Activated T-helper 2 cell treated with anti-CD3 and anti-CD28 coated beads, Interferon-gamma antibody, Interleukin-2, Interleukin-4, amounts not matched to agents 10 μg/mL and 5 μg/mL and 100 μg/mL, durations not matched to agents 14 hours and 24 hours and 36 hours (primary cell): ENCODE results near the gene N4BP2L1. TPM values are rescaled to one million over a fixed set of nuclear protein-coding genes. Genes with fewer than 3 reads are reported as not detected.
A peak's percentile ranks its signal among the peaks of the same experiment; 100 is the strongest.

Experiments used
- DNase-seq: peaks from one replicate; pipeline ENCODE4 v3.0.0; 2021; ENCODE audit warnings: low spot score
- H3K27ac Mint-ChIP-seq: one replicate; pipeline ENCODE4 v1.8.0; 2021; ENCODE audit warnings: mixed read lengths
- H3K27me3 Mint-ChIP-seq: one replicate; pipeline ENCODE4 v1.8.0; 2021; ENCODE audit warnings: low read depth, mixed read lengths
- H3K36me3 Mint-ChIP-seq: one replicate; pipeline ENCODE4 v1.8.0; 2021; ENCODE audit warnings: low read depth, mixed read lengths
- H3K4me1 Mint-ChIP-seq: one replicate; pipeline ENCODE4 v1.8.0; 2021; ENCODE audit warnings: low read depth, mixed read lengths
- H3K4me3 Mint-ChIP-seq: one replicate; pipeline ENCODE4 v1.8.0; 2021; ENCODE audit warnings: low read depth, mild to moderate bottlenecking, moderate library complexity, mixed read lengths
- H3K9me3 Mint-ChIP-seq: one replicate; pipeline ENCODE4 v1.8.0; 2021; ENCODE audit warnings: mixed read lengths
- intact Hi-C: fragments of 100-400 bp; cut with micrococcal nuclease; formaldehyde crosslinking; loops from one replicate; pipeline ENCODE4 v1.15.1; 2023
- total RNA-seq: library from RNA; stranded (reverse); gene quantifications from 2 replicates; pipeline ENCODE4 v1.2.3, GENCODE V29; 2022

Gene N4BP2L1
- total RNA-seq, 1 donor from 2014 or later, result 28.6 TPM

GRCh38 chr13:32428581-32429432 is 877 bp upstream of the N4BP2L1 start:
- H3K27ac Mint-ChIP-seq, result peak overlapping the region; percentile 89

GRCh38 chr13:32426990-32427851 is 709 bp downstream of the N4BP2L1 start:
- H3K27me3 Mint-ChIP-seq, result no peaks in the 10 kb centered on the region
- peaks cover 36% of the 10 kb centered on the region for H3K4me1 Mint-ChIP-seq
- DNase-seq, result peak; percentile 54
- peaks cover 7% of the 10 kb centered on the region for H3K9me3 Mint-ChIP-seq
- intact Hi-C loops, result loop anchor here (1.0 to 10.0 kb wide), 6 partner anchors 111 to 512 kb away; partner anchors contain the start of genes BRCA2, FRY, N4BP2L2 and ZAR1L
- peaks cover 43% of the 10 kb centered on the region for H3K36me3 Mint-ChIP-seq
- H3K27ac Mint-ChIP-seq, result peak overlapping the region; percentile 100
- peak overlapping the region; percentile 98 for H3K4me3 Mint-ChIP-seq

More at GRCh38 chr13:32428581-32429432, 877 bp upstream of the N4BP2L1 start:
- peaks cover 35% of the 10 kb centered on the region for H3K4me1 Mint-ChIP-seq
- peak overlapping the region; percentile 80 for H3K4me3 Mint-ChIP-seq
- DNase-seq, result no peak
- intact Hi-C loops, result loop anchor here (2.0 to 10.0 kb wide), 6 partner anchors 102 to 1250 kb away; partner anchors contain the start of genes FRY and PDS5B
- no peaks in the 10 kb centered on the region for H3K9me3 Mint-ChIP-seq
- H3K36me3 Mint-ChIP-seq, result peaks cover 29% of the 10 kb centered on the region
- no peaks in the 10 kb centered on the region for H3K27me3 Mint-ChIP-seq

- no peaks in the 10 kb centered on the region for H3K27me3 Mint-ChIP-seq
- H3K9me3 Mint-ChIP-seq, result peaks cover 11% of the 10 kb centered on the region
- peaks cover 36% of the 10 kb centered on the region for H3K4me1 Mint-ChIP-seq
- peak overlapping the region; percentile 98 for H3K4me3 Mint-ChIP-seq
- DNase-seq, result peak; percentile 47
- peaks cover 51% of the 10 kb centered on the region for H3K36me3 Mint-ChIP-seq
- peak overlapping the region; percentile 100 for H3K27ac Mint-ChIP-seq
- intact Hi-C loops, result loop anchor here (1.0 to 10.0 kb wide), 6 partner anchors 111 to 512 kb away; partner anchors contain the start of genes BRCA2, FRY, N4BP2L2 and ZAR1L
Measured at GRCh38 chr13:32426191-32426989, 1.5 kb downstream of the N4BP2L1 start.

GRCh38 chr13:32425158-32425557 is 2.8 kb downstream of the N4BP2L1 start:
- no peak for DNase-seq
- Mint-ChIP-seq H3K27me3 (no peaks in the 10 kb centered on the region), H3K27ac (peak overlapping the region; percentile 36), H3K4me1 (peaks cover 34% of the 10 kb centered on the region), H3K4me3 (peak overlapping the region; percentile 98), H3K9me3 (peaks cover 19% of the 10 kb centered on the region), H3K36me3 (peaks cover 62% of the 10 kb centered on the region)
- intact Hi-C loops, result loop anchor here (5.0 to 10.0 kb wide), 3 partner anchors 393 to 510 kb away; partner anchors contain the start of gene FRY

GRCh38 chr13:32423592-32423991 is 4.3 kb downstream of the N4BP2L1 start:
- peaks cover 27% of the 10 kb centered on the region for H3K4me1 Mint-ChIP-seq
- intact Hi-C loops, result loop anchor here (10.0 kb wide), 1 partner anchor 509 kb away; no protein-coding TSS in a partner anchor
- H3K9me3 Mint-ChIP-seq, result peaks cover 31% of the 10 kb centered on the region
- no peak for DNase-seq
- H3K27me3 Mint-ChIP-seq, result no peaks in the 10 kb centered on the region
- H3K36me3 Mint-ChIP-seq, result peaks cover 75% of the 10 kb centered on the region
- no peak overlapping the region for H3K27ac Mint-ChIP-seq
- H3K4me3 Mint-ChIP-seq, result no peak overlapping the region

- Mint-ChIP-seq H3K27ac (no peak overlapping the region), H3K36me3 (peaks cover 77% of the 10 kb centered on the region), H3K9me3 (peaks cover 43% of the 10 kb centered on the region), H3K4me3 (no peak overlapping the region), H3K27me3 (no peaks in the 10 kb centered on the region), H3K4me1 (peaks cover 12% of the 10 kb centered on the region)
- no peak for DNase-seq
- intact Hi-C loops, result loop anchor here (10.0 kb wide), 1 partner anchor 505 kb away; no protein-coding TSS in a partner anchor
Measured at GRCh38 chr13:32419862-32420261, 8.1 kb downstream of the N4BP2L1 start.

- intact Hi-C loops, result no loop called here
- DNase-seq, result no peak
- Mint-ChIP-seq H3K4me3 (no peak overlapping the region), H3K27me3 (no peaks in the 10 kb centered on the region), H3K36me3 (peaks cover 61% of the 10 kb centered on the region), H3K4me1 (peaks cover 2% of the 10 kb centered on the region), H3K9me3 (peaks cover 41% of the 10 kb centered on the region), H3K27ac (no peak overlapping the region)
Measured at GRCh38 chr13:32417995-32418394, 9.9 kb downstream of the N4BP2L1 start.

GRCh38 chr13:32415019-32415418 is 12.9 kb downstream of the N4BP2L1 start:
- Mint-ChIP-seq H3K36me3 (peaks cover 36% of the 10 kb centered on the region), H3K4me1 (peaks cover 2% of the 10 kb centered on the region), H3K27ac (no peak overlapping the region), H3K9me3 (peaks cover 22% of the 10 kb centered on the region), H3K27me3 (no peaks in the 10 kb centered on the region), H3K4me3 (no peak overlapping the region)
- intact Hi-C loops, result no loop called here
- DNase-seq, result no peak

- peaks cover 18% of the 10 kb centered on the region for H3K9me3 Mint-ChIP-seq
Measured at GRCh38 chr13:32414580-32414979, 13.3 kb downstream of the N4BP2L1 start.

GRCh38 chr13:32413284-32413683 is 14.6 kb downstream of the N4BP2L1 start:
- Mint-ChIP-seq H3K4me1 (peaks cover 9% of the 10 kb centered on the region), H3K9me3 (peaks cover 8% of the 10 kb centered on the region), H3K27ac (no peak overlapping the region), H3K4me3 (no peak overlapping the region), H3K27me3 (no peaks in the 10 kb centered on the region), H3K36me3 (peaks cover 31% of the 10 kb centered on the region)
- no peak for DNase-seq
- intact Hi-C loops, result no loop called here

More at GRCh38 chr13:32414580-32414979, 13.3 kb downstream of the N4BP2L1 start:
- Mint-ChIP-seq H3K27ac (no peak overlapping the region), H3K4me1 (peaks cover 2% of the 10 kb centered on the region), H3K27me3 (no peaks in the 10 kb centered on the region), H3K4me3 (no peak overlapping the region), H3K36me3 (peaks cover 35% of the 10 kb centered on the region)
- no peak for DNase-seq
- intact Hi-C loops, result no loop called here

- intact Hi-C loops, result no loop called here
- peaks cover 16% of the 10 kb centered on the region for H3K4me1 Mint-ChIP-seq
- H3K4me3 Mint-ChIP-seq, result no peak overlapping the region
- peaks cover 41% of the 10 kb centered on the region for H3K36me3 Mint-ChIP-seq
- no peaks in the 10 kb centered on the region for H3K9me3 Mint-ChIP-seq
- H3K27ac Mint-ChIP-seq, result no peak overlapping the region
- H3K27me3 Mint-ChIP-seq, result no peaks in the 10 kb centered on the region
- DNase-seq, result no peak
Measured at GRCh38 chr13:32409561-32410421, 18.1 kb downstream of the N4BP2L1 start.
